A204.1 (cell line): ENCODE measurements around the gene ENSA.
"Not testable (repeated sequence)": the region's sequence is repeated elsewhere in the genome, so short reads cannot be mapped to it uniquely, and the experiment has no call there.

ENCODE experiments used
- FAIRE-seq: peaks from 2 replicates; lab custom pipeline; 2012; peaks lifted over from hg19 to GRCh38; lab: Jason Lieb, UNC

The ENSA gene

GRCh38 chr1:150580966-150581365 lies 48.4 kb downstream of the ENSA start:
- not testable (repeated sequence) for FAIRE-seq

GRCh38 chr1:150579945-150580642 lies 49.3 kb downstream of the ENSA start:
- FAIRE-seq = no peak

- no peak for FAIRE-seq
These were observed 50.1 kb downstream of the ENSA start, which contains the start of gene MCL1 for GRCh38 chr1:150579110-150579944. MCL1 (minus strand) TSS chr1:150579610; CDS start chr1:150579530, 80 bp downstream.

GRCh38 chr1:150578272-150579109 lies 50.9 kb downstream of the ENSA start:
- FAIRE-seq = no peak

GRCh38 chr1:150577557-150578271 lies 51.7 kb downstream of the ENSA start:
- no peak for FAIRE-seq

GRCh38 chr1:150576794-150577556 lies 52.4 kb downstream of the ENSA start:
- no peak for FAIRE-seq

GRCh38 chr1:150576367-150576711 lies 53.1 kb downstream of the ENSA start:
- FAIRE-seq = no peak

- no peak for FAIRE-seq
These were observed 53.7 kb downstream of the ENSA start for GRCh38 chr1:150575518-150576366.

- FAIRE-seq = no peak
These were observed 54.3 kb downstream of the ENSA start for GRCh38 chr1:150575072-150575489.

GRCh38 chr1:150574260-150575071 lies 54.9 kb downstream of the ENSA start:
- no peak for FAIRE-seq

- not testable (repeated sequence) for FAIRE-seq
These were observed 55.8 kb downstream of the ENSA start for GRCh38 chr1:150573648-150574071.

- no peak for FAIRE-seq
These were observed 56.3 kb downstream of the ENSA start for GRCh38 chr1:150572918-150573647.
